Esophagus muscularis mucosa (tissue), 3 donors: ENCODE results near the gene HNRNPL.

Source experiments
- CTCF ChIP-seq, 3 experiments: fragments of 200-600 bp in 2 of 3; fragments of 450-650 bp in 1 of 3; sonication (generic) in 2 of 3; IDR thresholded peaks; one replicate each; pipeline ENCODE4 v1.5.1; 2017 to 2019; ENCODE audit warnings: antibody characterized with exemption in 3 of 3, mild to moderate bottlenecking in 2 of 3, moderate library complexity in 1 of 3
- EP300 ChIP-seq: sonication (generic); formaldehyde crosslinking; IDR thresholded peaks from one replicate; pipeline ENCODE4 v1.6.1; 2017; ENCODE audit warnings: antibody characterized with exemption

- no peak for TF ChIP-seq CTCF (IDR thresholded peaks at IDR 0.05)
- no peak for TF ChIP-seq EP300
Observed at GRCh38 chr19:38826856-38827551, 22.8 kb downstream of the HNRNPL start.
